C4-2B (cell line): ENCODE measurements around the gene CTTNBP2NL.
"Not testable (repeated sequence)": the region's sequence is repeated elsewhere in the genome, so short reads cannot be mapped to it uniquely, and the experiment has no call there.

Experiments
- H3K27ac ChIP-seq: fragments of 450-650 bp; 2 replicates; pipeline ENCODE4 v1.5.1; 2017
- CTCF ChIP-seq: fragments of 450-650 bp; conservative IDR thresholded peaks from 2 replicates; pipeline ENCODE4 v1.5.1; 2017; ENCODE audit warnings: mild to moderate bottlenecking
- ZFX ChIP-seq: fragments of 450-650 bp; IDR thresholded peaks from 2 replicates; pipeline ENCODE4 v1.6.1; 2017

Gene CTTNBP2NL

DNA sequence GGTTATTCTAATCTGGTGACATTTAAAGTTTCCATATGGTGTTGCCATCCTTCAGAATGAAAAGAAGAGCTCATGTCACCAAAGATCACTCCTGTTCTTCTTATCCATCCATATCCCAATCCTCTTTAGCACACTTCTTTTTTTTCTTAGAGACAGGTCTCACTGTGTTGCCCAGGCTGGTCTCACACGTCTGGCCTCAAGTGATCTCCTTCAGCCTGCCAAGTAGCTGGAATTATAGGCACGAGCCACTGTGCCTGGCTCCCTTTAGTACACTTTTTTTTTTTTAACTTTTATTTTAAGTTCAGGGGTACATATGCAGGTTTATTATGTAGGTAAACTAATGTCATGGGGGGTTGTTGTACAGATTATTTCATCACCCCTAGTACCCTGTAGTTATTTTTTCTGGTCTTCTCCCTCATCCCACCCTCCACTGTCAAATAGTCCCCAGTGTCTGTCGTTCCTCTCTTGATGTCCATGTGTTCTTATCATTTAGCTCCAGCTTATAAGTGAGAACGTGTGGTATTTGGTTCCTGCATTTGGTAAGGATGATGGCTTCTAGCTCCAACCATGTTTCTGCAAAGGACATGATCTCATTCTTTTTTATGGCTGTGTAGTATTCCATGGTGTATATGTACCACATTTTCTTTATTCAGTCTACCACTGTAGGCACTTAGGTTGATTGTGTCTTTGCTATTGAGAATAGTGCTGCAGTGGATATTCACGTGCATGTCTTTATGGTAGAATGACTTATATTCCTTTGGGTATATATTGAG, 40.6 kb downstream of the CTTNBP2NL start:
- no peak for TF ChIP-seq ZFX
- TF ChIP-seq CTCF, result no peak
- no peak overlapping the region for H3K27ac ChIP-seq

GRCh38 chr1:112438156-112438555, 42.1 kb downstream of the CTTNBP2NL start:
- H3K27ac ChIP-seq, result not testable (repeated sequence)

DNA sequence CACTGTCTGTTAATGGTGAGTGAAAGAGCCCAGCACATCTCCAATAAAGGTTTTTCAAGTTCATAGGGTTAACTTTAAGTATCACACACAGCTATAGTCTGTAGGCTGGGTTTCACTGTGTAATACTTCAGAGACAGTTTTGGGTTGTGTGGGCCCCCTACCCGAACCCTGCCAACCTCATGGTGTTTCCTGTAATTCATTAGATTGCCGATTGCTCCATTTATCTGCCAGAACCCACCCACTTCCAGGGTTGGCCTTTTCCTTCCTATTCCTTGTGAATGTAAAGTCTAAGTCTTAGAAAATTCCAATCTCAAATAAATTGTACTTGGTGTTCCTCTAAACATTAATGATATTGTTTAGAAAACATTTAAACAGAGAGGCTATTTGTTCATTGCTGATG, 43.6 kb downstream of the CTTNBP2NL start:
- H3K27ac ChIP-seq, result no peak overlapping the region
- TF ChIP-seq ZFX (no peak), CTCF (no peak)

- no peak for TF ChIP-seq ZFX
- TF ChIP-seq CTCF, result no peak
- H3K27ac ChIP-seq, result no peak overlapping the region
These were observed 44.6 kb downstream of the CTTNBP2NL start for GRCh38 chr1:112440574-112440973.

DNA sequence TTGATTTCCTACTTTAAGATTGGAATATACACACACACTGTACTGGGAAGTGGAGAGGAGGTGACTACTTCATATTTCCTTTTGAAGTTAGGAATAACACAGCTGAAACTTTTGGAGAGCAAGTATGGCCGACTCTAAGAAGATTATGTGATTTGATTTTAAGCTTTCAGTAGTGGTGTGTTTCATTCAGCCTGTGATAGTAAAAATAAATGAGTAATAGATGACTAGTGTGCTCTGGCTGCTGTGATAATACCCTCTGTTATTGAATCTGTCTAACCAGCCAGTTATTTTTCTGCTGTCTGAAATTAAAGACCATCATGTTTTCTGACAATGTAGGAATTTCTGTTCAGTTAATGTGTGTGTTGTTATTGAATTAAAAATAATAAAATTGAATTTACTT, 48.3 kb downstream of the CTTNBP2NL start:
- no peak for TF ChIP-seq ZFX
- no peak for TF ChIP-seq CTCF
- no peak overlapping the region for H3K27ac ChIP-seq

DNA sequence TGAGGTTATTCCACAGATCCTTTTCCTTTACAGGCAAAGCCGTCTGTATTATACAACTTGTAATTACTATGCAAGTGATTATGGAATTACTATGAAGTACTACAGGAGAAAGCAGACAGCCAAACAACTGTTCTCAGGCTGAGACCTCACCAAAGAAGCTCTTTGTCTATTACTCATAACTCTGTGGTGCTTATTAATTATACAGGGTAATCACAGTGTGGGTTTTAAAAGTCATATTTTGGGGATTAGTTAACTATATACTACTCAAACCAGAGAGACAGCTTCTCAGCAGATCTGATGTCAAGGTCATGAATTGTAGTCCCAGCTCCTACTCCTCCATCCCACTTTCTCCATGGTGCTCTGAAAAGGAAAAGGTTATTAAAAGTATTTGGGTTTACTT, 49.6 kb downstream of the CTTNBP2NL start:
- no peak overlapping the region for H3K27ac ChIP-seq

GRCh38 chr1:112446411-112446810, 50.4 kb downstream of the CTTNBP2NL start:
- TF ChIP-seq ZFX (no peak), CTCF (no peak)
- H3K27ac ChIP-seq, result no peak overlapping the region

More for the DNA sequence above, 49.6 kb downstream of the CTTNBP2NL start:
- TF ChIP-seq CTCF, result no peak
- no peak for TF ChIP-seq ZFX

- no peak for TF ChIP-seq CTCF
- TF ChIP-seq ZFX, result no peak
- H3K27ac ChIP-seq, result no peak overlapping the region
These were observed 53.1 kb downstream of the CTTNBP2NL start for GRCh38 chr1:112448904-112449629.
